ENCODE measurements around the gene PROX1. TPM values are rescaled to one million over a fixed set of nuclear protein-coding genes. Genes with fewer than 3 reads are reported as not detected.

Gene PROX1, protein sequence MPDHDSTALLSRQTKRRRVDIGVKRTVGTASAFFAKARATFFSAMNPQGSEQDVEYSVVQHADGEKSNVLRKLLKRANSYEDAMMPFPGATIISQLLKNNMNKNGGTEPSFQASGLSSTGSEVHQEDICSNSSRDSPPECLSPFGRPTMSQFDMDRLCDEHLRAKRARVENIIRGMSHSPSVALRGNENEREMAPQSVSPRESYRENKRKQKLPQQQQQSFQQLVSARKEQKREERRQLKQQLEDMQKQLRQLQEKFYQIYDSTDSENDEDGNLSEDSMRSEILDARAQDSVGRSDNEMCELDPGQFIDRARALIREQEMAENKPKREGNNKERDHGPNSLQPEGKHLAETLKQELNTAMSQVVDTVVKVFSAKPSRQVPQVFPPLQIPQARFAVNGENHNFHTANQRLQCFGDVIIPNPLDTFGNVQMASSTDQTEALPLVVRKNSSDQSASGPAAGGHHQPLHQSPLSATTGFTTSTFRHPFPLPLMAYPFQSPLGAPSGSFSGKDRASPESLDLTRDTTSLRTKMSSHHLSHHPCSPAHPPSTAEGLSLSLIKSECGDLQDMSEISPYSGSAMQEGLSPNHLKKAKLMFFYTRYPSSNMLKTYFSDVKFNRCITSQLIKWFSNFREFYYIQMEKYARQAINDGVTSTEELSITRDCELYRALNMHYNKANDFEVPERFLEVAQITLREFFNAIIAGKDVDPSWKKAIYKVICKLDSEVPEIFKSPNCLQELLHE
- total RNA-seq, result 6.5 TPM

DNA sequence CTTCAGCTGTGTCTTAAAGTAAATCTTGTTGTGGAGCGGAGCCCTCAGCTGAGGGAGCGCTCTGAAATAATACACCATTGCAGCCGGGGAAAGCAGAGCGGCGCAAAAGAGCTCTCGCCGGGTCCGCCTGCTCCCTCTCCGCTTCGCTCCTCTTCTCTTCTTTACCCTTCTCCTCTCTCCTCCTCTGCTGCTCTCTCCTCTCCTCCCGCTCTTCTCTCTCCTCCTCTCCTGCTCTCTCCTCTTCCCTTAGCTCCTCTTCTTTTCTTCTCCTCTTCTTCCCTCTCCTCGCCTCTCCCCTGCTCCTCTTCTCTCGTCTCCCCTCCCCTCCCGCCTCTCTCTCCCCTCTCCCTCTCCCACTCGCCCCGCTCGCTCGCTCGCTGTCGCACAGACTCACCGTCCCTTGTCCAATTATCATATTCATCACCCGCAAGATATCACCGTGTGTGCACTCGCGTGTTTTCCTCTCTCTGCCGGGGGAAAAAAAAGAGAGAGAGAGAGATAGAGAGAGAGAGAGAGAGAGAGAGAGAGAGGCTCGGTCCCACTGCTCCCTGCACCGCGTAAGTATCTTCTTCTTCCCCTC, at the start of gene PROX1:
Gene PROX1, plus strand, starts transcription at position 47 of the 580 bp plus-strand sequence. CDS start 8,563 bp downstream, outside the sequence.
- DNase-seq (ENCODE audit: low spot score in 2 of 2) (no peak), FAIRE-seq (no peak)

DNA sequence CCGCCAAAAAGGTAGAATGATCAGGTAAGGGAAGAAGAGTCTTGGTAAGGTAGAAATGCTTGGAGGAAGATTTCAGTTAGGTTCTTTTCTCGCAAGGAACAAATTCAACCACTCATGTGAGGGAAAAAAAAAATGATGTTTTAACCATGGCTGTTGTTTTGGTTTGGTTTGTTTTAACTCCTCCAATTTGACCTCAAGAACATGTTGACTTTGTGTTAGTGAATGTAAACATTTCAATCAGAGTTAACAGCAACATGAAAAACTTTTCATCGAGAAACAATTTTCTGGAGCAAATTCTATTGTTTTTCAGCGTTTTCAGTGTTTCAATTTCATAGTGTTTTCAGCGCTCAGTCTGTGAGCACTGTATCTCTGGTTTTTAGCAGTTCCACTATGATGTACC, 49.0 kb upstream of the PROX1 start:
- FAIRE-seq (no peak), DNase-seq (ENCODE audit: low spot score in 2 of 2) (no peak)

DNA sequence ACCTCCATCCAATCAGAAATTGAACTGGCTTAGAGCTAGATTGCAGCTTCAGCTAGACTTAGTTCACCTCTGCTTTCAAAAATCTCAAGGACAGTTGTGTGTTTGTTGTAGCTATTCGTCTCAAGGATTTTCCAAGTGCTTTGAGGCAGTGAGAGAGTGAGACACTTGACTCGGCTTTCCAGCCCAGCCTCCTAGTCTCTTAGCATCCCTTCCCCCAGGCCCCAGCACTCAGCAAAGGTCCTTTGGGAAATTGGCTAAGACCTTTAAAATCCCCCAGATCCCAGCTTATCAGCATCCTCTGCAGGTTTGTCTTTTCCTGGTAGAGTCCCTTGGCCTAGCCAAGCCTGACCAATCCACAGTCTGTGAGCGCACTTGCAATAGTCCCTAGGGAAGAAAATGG, 47.9 kb upstream of the PROX1 start:
- DNase-seq (ENCODE audit: low spot score in 2 of 2) (no peak), FAIRE-seq (no peak)

DNA sequence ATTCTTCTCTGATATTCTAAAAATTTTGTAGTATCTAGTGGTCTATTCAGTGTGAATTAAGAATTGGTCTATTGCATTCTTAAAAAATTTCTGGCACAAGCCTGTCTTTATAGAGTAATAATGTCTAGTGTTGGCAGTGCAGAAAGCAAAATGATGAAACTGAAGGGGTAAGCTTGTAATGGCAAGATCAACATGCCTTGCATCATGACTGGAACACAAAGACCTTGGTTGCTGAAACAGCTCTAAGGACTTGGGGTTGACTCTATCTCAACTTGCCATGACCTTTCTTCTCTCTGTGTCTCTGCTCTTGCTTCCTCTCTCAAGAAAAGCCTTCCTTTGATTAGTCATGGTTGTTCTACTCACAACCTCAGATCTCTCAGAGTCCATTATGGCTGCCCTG, 46.8 kb upstream of the PROX1 start:
- DNase-seq (ENCODE audit: low spot score in 2 of 2) (no peak), FAIRE-seq (no peak)

DNA sequence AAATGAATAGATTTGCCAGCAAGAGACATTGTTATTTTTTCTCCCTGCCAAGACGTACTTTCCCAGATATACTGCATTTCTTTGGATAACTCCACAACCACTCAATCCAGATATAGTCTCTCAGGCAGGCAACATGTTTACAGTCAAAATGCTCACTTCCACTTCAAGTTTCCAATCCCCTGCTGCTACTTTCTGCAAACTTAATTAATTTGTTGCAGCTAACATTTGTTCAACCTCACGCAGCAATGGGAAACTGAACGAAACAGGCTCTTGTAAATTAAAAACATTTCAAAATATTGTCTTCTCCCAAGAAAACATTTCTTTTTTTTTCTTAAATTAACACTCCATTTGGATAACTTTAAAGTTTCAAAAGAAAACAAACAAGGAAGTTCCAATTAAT, 45.7 kb upstream of the PROX1 start:
- no peak for FAIRE-seq
- DNase-seq (ENCODE audit: low spot score in 2 of 2), result no peak

DNA sequence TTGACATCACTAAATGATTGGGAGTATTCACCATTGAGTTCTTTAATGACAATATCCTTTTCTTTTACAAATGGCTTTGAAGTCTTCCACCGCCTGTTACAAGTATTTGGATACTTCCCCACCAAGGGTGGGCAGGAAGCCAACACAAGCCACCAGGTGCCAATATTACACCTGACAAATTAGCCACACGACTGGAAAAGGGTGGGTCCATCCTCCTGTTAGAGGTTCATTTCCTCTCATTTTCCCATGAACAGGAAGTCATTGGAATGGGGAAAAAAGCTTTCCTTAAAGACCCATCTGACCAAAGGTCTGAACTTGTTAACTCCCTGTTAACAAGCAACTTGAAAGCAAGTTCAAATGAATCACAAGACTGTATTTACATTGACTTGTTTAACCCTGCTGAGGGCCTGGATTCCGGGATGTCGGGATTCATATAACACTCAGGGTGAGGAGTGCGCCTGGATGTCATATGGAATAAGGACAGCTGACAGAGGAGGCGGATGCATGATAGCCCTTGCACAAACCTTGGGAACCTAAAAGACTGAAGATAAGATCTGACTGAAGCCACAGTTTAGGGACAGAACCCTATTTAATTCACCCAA, 40.5 kb upstream of the PROX1 start:
- no peak for FAIRE-seq

DNA sequence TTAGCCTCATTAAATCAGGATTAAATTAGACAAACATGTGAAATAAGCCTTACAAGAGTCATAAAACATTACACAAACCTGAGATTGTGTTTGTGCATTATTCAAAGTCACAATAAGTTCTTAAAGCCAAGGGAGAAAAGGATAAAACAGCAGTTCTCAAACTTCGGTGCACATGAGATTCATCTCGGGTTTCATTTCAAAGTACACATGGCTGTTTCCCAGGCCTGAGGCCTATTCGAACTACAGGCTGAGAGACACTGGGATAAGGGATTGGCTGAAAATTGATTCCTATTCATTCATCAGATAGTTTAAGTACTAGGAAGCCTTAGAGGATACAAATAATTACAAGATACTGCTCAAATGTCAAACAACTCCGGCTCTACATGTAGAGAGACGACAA, 35.9 kb upstream of the PROX1 start:
- FAIRE-seq (no peak), DNase-seq (ENCODE audit: low spot score in 2 of 2) (no peak)

More for the DNA sequence above, 40.5 kb upstream of the PROX1 start:
- no peak for DNase-seq (ENCODE audit: low spot score in 2 of 2)

DNA sequence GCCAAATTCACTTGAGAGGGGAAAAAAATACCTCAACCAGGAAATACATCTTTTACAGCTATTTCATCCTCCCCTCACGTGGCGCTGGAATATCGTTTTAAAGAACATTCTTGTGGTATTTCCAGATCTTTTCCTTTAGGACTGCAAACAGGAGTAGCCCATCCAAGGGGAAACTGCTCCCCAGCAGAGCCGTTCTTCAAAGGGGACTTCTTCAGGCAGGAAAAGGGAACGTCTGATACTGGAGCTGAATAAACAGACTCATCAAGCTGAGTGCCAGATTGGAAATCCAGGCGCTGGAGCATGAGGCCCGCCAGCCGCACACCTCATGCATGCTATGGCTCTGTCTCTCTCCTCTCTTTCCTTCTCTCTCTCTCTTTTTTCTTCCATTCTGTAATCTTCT, 34.0 kb upstream of the PROX1 start:
- DNase-seq (ENCODE audit: low spot score in 2 of 2) (no peak), FAIRE-seq (no peak)

DNA sequence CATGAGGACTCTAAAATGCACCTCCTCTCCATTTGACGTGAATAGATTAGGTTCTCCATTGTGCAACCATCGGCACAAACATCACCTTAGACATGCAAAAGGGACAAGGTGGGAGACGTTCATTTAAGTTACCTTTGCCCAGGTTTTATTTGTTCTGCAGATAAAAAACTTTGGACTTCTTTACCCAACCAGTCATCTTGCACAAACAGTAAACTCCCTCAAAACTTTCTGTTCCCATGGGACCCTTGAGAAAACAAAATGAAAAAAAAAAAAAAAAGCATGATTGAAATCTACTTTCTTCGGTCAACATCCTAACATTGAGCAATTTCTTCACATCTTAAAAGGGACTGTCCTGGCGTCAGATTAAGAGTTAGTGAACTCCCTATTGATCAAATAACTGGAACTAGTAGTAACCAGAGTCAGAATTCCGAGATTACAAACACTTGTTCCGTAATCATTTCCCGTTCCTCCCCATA, 31.4 kb upstream of the PROX1 start:
- DNase-seq (ENCODE audit: low spot score in 2 of 2) (no peak), FAIRE-seq (no peak)

DNA sequence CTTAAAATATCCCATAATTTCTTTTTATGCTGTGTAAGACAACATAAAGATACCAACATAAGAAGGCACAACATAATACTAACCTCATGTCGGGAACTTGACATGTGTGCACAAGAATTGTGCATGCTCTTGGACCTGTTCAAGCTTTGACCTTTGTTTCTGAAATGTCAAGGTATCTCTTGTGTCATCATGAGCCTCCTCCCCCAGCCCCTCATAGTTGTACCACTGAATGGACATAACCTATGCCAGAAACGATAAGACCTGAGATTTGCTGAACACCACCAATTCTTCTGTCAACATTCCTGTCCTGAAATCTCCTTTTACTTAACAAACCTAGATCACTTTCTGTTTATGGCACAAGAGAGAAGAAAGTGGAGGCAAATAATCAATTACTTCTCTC, 29.4 kb upstream of the PROX1 start:
- FAIRE-seq, result no peak
- DNase-seq (ENCODE audit: low spot score in 2 of 2), result no peak

DNA sequence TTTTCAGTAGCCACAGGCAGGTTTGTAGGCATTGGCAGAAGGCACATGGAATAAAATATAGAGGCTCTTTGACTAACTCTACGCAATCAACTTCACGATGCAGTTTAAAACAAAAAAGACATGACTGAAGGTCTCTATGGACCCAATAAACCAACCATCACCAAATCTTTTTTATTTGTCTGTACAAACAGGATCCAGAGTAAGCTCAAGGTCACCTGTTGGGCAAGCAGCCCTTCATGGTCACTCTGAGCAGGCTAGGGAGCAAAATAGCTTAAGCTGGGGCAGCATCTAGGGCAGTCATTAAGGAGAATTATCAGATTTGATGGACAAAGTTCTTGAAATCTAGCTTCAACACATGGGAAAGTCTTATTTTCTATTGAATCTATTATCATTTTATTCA, 26.8 kb upstream of the PROX1 start:
- FAIRE-seq (no peak), DNase-seq (ENCODE audit: low spot score in 2 of 2) (no peak)

DNA sequence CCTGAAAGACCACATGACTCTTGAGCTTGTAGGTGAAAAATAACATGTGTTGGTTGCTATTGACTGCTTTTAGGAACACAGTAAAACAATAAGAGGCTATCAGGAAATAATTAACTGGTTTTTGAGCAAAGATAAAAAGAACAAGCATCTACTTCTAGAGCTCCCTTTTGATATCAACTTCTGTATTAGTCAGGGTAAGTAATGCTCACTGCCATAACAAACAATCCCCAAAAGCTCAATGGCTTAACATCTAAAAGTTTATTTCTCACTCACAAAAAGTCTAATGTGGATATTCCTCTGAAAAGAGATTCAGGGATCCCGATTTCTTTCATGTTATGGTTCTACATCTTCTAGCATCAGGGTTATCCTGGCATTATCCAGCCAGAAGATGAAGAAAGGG, 25.3 kb upstream of the PROX1 start:
- no peak for DNase-seq (ENCODE audit: low spot score in 2 of 2)
- no peak for FAIRE-seq

DNA sequence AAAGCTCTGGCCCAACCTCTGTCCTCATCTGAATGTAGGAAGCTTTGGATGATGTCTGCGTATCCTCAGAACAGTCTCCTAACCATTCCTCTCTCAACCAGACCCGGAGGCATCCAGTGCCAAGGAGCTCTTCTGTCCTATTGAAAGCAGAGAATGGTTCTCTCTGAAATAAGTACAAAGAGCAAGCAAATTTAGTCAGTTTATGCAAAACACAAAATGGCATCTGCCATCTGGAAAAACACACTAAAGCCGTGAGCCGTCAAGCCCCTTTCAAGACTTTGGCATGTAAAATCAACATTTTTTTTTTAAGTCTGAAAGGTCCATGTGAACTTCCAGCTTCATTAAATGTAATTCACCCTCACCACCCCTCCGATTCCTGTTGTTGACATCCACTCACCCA, 21.7 kb upstream of the PROX1 start:
- no peak for DNase-seq (ENCODE audit: low spot score in 2 of 2)
- no peak for FAIRE-seq

DNA sequence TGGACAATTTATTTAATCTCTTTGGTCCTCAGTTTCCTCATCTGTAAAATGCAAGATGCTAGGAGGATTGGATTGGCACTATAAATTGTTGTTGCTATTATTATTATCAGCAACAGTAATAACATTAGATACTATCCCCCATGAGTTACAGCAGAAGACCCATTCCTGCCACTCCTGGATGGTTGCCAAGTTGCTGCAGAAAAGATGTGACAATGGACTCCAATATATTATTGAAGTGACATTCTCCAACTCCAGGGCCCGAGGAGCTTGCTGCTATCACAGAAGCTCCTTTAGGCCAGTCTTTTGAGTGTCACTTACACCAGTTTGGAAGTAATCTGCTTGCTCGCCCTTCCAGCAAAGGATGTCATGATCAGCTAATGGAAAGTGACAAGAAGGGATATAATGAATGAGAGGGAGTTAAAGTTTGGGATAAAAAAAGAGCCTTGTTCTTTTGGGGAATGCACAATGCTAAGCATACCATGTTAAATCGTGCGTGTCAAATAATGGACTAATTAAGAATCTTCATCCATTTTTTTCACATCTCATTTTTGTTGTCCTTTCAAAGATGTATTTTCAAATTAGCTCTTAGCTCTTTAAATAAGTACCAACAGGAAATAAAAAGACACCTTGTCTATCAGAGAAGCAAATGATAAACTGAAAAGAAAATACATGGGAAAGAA, 19.5 kb upstream of the PROX1 start:
- no peak for FAIRE-seq
- no peak for DNase-seq (ENCODE audit: low spot score in 2 of 2)

DNA sequence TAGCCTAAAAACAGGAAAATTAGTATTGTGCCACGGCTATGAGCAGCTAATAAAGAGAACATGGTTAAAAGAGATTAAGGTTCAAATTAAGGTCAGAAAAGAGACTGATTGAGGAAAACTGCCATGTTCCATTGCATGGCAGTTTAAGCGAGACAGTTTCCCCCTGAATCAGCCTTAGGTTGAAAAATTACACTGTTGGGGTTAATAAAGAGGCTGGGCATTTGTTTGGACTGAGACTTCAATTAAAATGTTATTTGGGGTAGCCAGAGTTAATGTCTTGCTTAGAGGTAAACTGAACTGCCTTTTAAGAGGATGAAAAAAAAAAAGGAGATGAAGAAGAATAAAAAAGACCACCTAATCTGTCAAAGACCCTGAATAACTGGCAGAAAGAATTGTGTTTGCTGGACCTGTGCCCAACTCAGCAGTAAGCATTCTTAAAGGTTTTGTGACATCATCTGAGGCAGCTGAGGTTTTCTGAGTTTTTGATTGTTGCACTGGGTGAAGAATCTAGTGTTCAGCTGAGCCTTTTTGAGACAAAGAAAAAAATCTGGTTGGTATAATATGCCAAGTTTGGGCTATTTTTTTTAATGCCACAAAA, 17.7 kb upstream of the PROX1 start:
- FAIRE-seq, result no peak
- no peak for DNase-seq (ENCODE audit: low spot score in 2 of 2)

DNA sequence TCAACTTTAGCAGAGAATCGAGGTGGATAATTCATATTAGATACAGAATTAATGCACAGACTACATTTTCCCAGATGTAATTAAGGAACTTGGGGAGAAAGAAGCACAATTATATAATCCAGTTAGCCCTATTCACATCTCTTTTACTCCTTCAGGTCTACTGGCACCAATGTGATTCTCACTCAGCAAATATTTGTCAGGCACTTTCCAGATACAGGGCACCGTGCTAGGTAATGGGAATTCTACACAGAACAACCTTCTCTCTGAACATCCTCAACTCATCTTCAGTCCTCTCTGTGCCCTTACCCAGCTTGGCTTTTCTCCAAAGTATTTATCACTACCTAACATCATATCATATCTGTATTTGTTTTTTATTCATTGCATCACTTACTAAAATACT, 15.6 kb upstream of the PROX1 start:
- FAIRE-seq (no peak), DNase-seq (ENCODE audit: low spot score in 2 of 2) (no peak)

DNA sequence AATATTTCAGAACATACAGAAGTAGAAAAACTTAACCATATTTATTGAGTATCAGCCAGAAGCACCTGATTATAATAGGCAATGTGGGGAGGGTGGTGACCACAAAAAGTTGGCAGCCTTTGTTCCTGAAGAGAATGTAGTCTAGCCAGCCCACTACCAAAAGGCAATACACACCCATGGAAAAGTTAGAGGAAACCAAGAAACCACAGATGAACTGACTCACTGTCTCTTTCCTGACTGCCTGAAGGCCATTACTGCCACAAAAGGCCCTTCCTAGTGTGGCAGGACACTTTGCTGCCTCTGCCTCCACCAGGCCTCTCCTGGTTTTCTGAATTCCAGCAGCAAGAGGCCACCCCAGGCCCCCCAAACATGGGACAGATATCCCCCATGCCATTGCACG, 14.6 kb upstream of the PROX1 start:
- FAIRE-seq, result no peak

DNA sequence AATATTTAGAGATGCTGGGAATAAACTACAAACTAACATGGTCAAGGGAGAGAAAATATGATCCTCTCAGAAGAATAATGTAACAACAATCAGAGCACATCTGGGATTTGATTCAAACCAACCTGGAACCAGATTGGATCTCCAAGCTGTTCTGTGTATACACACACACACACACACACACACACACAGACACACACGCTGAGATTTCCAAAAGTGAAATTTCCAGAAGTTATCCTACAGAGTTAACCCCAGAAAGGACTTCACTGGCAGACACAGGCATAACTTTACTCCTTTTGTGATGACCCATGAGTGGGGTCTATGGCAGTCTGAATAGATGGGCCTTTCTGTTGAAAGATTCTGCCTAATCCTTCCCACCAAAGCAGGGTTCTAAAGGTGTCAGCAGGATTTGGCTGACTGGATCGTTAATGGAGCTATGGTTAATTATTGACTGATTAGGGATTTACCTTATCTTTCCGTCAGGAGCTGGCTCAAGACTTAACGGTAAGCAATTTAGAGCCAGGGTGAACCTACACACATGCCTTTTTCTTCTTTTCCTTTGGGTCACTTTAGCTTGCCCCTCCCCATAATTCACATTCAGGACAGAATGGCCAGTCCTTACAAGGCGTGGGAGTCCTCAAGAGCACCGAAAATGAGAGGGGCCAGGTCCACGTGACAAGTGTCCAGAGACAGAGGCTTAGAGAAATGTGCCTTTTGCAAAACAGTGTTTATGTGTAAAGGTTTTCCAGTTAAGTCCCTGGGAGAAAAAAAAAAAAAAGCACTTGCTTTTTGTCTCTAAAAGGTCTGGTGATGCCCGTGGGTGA, 10.9 kb upstream of the PROX1 start:
- FAIRE-seq (no peak), DNase-seq (ENCODE audit: low spot score in 2 of 2) (no peak)

More for the DNA sequence above, 14.6 kb upstream of the PROX1 start:
- no peak for DNase-seq (ENCODE audit: low spot score in 2 of 2)

DNA sequence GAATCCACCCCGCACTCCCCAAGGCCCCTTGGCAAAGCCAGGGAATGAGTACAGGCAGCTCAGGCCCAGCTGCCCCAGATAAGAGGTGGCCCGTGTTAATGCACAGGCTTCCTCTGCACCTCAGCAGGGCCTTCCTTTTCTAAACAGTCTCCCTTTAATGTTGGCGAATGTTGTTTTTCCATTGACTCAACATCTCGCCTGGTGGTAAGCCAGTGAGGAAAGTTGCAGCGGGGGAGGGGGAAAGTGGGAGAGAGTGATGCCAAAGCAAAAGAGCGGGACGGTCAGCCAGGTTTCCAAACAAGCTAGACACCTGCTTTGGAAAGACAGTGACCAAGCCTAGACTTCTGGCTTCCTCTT, 10.3 kb upstream of the PROX1 start:
- no peak for DNase-seq (ENCODE audit: low spot score in 2 of 2)
- FAIRE-seq, result no peak

Data from frontal cortex (tissue), 4 donors.